Activated naive CD8-positive, alpha-beta T cell treated with anti-CD3 and anti-CD28 coated beads, Interleukin-2, amount 50 U/mL, for 16 hours (primary cell): ENCODE data around the gene ACP3.

Source experiments
- DNase-seq: peaks from one replicate; pipeline ENCODE4 v3.0.0-alpha.2; 2020; ENCODE audit warnings: low read depth, low spot score

ACP3 gene

GRCh38 chr3:132315851-132316250 lies 1.4 kb upstream of the ACP3 start:
- DNase-seq: no peak

GRCh38 chr3:132318451-132318850 lies 1.2 kb downstream of the ACP3 start:
- no peak for DNase-seq

GRCh38 chr3:132321304-132321703 lies 4.1 kb downstream of the ACP3 start:
- DNase-seq: no peak

- DNase-seq: no peak
Observed at GRCh38 chr3:132325103-132325606, 7.9 kb downstream of the ACP3 start.

GRCh38 chr3:132325634-132326033 lies 8.4 kb downstream of the ACP3 start:
- no peak for DNase-seq

GRCh38 chr3:132326251-132326650 lies 9.0 kb downstream of the ACP3 start:
- DNase-seq: no peak

- DNase-seq: no peak
Observed at GRCh38 chr3:132332082-132332481, 14.9 kb downstream of the ACP3 start.

GRCh38 chr3:132332508-132332907 lies 15.3 kb downstream of the ACP3 start:
- DNase-seq: no peak

- DNase-seq: no peak
Observed at GRCh38 chr3:132341746-132342145, 24.5 kb downstream of the ACP3 start.

GRCh38 chr3:132342183-132342582 lies 25.0 kb downstream of the ACP3 start:
- no peak for DNase-seq

GRCh38 chr3:132342610-132343009 lies 25.4 kb downstream of the ACP3 start:
- DNase-seq: no peak

- DNase-seq: no peak
Observed at GRCh38 chr3:132343018-132343612, 25.9 kb downstream of the ACP3 start.

- DNase-seq: no peak
Observed at GRCh38 chr3:132344666-132345280, 27.6 kb downstream of the ACP3 start.

GRCh38 chr3:132346841-132347736 lies 29.9 kb downstream of the ACP3 start:
- DNase-seq: no peak

- no peak for DNase-seq
Observed at GRCh38 chr3:132347811-132348210, 30.6 kb downstream of the ACP3 start.

- no peak for DNase-seq
Observed at GRCh38 chr3:132348531-132348930, 31.3 kb downstream of the ACP3 start.

GRCh38 chr3:132350814-132351213 lies 33.6 kb downstream of the ACP3 start:
- no peak for DNase-seq

- no peak for DNase-seq
Observed at GRCh38 chr3:132351222-132351806, 34.1 kb downstream of the ACP3 start.

- peak; percentile 21 for DNase-seq
Observed at GRCh38 chr3:132352556-132353143, 35.4 kb downstream of the ACP3 start.

GRCh38 chr3:132354916-132355702 lies 37.9 kb downstream of the ACP3 start:
- DNase-seq: no peak

- DNase-seq: no peak
Observed at GRCh38 chr3:132356568-132356967, 39.4 kb downstream of the ACP3 start.
